Mesenteric fat pad (tissue), 1 donor: ENCODE data around the gene NXPE2. TPM values are rescaled to one million over a fixed set of nuclear protein-coding genes. Genes with fewer than 3 reads are reported as not detected.
"Not testable (repeated sequence)": the region's sequence is repeated elsewhere in the genome, so short reads cannot be mapped to it uniquely, and the experiment has no call there.

Source experiments
- DNase-seq: peaks from one replicate; pipeline ENCODE4 v3.0.0-alpha.2; 2020; ENCODE audit warnings: low spot score
- long read RNA-seq: library from polyadenylated mRNA; unstranded; transcript quantifications from one replicate; pipeline ENCODE4 v2.0.0, GENCODE V29; 2020
- total RNA-seq: library from RNA; stranded (reverse); fragmentation: NEBNext Ultra II Directional; extraction: Animal tissue kit (Norgen Biotek cat#: 25700); gene quantifications from one replicate; pipeline ENCODE4 v1.2.1, GENCODE V29; 2021
- donor health status: DM: yes; HTN: yes; CAD: no.

NXPE2 gene
- not detected for total RNA-seq
- long read RNA-seq, result 0 reads

DNA sequence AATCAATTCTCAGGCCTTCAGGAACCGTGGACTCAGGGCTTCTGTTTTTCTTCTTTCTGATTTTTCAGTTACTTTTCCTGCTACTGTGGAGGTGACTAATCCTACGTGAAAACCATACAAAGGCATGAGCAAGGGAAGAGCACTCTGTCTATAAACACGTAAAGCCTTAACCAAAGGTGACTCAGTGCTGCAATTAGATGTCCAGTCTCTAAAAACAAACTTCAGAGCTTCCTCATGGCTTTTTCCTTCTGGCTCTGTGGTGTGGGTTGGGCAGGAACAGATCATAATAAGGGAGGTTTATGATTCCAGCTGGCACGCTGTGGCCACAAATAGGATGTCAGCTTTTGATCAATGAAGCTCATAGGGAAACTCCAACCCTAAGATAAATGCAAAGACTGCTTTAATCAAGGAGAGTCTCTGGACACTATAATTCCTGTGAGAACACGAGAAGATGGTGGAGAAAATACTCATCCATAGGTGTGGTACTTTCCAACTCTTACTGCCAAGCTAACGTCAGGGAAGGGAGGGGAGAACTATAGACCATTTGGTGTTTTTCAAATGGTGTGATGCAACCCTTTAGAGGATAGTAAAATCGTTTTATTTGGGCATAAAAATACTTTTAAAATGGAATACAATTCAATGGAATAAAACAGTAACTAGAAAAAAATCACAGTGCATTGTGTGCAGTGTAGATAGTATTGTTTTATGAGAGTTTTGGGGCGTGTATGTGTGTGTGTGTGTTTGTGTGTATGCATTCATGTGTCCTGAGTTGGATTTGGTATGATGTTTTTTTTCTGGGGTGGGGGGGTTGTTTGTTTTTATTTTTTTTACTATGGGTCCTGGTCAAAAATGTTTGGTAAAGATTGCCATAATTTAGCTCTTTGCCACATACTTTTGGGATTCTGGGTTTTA, at the start of gene NXPE2:
Gene NXPE2 (plus strand): TSS at position 403 of the 912 bp plus-strand sequence. CDS start 49 bp downstream, at position 452.
- no peak for DNase-seq

DNA sequence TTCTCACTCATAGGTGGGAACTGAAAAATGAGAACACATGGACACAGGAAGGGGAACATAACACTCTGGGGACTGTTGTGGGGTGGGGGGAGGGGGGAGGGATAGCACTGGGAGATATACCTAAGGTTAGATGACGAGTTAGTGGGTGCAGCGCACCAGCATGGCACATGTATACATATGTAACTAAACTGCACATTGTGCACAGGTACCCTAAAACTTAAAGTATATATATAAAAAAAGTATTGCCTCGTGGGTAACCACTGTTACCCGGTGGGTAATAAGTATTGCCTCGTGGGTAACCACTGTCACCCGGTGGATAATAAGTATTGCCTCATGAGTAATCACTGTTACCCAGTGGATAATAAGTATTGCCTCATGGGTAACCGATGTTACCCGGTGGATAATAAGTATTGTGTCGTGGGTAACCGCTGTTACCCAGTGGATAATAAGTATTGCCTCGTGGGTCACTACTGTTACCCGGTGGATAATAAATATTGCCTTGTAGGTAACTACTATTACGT, 46.8 kb upstream of the NXPE2 start:
- not testable (repeated sequence) for DNase-seq

DNA sequence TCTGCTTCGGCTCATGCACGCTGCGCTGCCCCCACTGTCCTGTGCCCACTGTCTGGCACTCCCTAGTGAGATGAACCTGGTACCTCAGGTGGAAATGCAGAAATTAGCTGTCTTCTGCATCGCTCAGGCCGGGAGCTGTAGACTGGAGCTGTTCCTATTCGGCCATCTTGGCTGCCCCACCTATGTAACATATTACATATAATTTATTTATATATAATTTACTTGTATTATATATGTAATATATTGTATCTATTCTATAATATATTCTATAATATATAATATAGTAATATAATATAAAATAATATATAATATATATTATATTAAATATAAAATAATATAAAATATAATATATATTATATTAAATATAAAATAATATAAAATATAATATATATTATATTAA, 38.9 kb upstream of the NXPE2 start:
- DNase-seq, result not testable (repeated sequence)

DNA sequence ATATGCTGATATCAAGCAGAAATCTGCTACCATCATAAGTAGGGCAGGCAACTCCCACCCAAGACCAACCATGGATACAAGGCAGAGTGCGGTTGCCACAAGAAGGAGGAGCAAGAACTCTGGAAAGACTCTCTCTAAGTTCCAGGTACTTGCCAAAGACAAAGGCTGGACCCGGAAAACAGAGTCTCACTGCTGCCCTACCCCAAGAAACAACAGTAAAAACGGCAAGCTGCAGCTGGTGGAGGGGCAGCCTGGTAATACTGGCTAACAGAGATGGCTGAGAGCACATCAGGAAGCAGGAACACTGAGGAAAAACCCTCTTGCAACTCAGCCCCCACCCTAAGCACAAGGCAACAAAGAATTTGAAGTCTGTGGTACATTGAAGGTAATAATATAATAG, 27.7 kb upstream of the NXPE2 start:
- DNase-seq, result no peak

DNA sequence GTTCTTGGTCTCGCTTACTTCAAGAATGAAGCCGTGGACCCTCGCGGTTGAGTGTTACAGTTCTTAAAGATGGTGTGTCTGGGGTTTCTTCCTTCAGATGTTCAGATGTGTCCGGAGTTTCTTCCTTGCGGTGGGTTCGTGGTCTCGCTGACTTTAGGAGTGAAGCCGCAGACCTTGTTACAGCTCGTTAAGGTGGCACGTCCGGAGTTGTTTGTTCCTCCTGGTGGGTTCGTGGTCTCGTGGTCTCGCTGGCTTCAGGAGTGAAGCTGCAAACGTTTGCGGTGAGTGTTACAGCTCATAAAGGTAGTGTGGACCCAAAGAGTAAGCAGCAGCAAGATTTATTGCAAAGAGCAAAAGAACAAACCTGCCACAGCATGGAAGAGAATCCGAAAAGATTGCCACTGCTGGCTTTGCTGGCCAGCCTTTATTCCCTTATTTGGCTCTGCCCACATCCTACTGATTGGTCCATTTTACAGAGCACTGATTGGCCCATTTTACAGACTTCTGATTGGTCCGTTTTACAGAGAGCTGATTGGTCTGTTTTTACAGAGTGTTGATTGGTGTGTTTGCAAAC, 27.1 kb upstream of the NXPE2 start:
- DNase-seq, result no peak

DNA sequence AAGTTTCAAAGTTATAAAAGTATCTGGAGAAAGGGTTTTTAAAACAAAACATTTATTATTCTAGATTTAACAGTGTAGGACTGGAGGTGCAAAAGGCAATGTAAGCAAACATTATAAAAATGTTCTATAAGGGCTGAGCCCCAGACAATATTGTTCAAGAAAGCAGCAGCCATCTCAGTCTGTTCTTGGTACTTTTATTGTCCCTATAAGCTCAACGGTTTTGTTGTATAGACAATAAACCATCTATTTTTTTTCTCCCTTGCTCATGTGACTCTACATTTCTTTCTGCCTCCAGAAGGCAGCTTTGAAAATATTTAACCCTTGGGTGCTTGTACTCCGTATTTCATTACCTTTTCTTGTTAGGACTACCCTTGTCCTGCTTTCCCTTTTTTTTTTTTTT, 25.2 kb upstream of the NXPE2 start:
- DNase-seq, result no peak

DNA sequence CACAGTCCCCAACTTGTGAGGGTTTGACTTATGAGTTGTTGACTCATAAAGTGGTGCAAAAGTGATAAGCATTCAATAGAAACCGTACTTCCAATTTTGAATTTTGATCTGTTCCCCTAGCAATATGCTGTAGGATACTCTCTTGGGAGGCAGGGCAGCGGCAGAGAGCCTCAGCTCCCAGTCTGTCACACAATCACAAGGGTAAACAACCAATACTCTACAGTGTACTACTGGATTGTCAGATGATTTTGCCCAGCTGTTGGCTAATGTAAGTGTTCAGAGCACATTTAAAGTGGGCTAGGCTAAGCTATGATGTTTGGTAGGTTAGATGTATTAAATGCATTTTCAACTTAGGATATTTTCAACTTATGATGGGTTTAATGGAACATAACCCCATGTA, 13.7 kb upstream of the NXPE2 start:
- no peak for DNase-seq

DNA sequence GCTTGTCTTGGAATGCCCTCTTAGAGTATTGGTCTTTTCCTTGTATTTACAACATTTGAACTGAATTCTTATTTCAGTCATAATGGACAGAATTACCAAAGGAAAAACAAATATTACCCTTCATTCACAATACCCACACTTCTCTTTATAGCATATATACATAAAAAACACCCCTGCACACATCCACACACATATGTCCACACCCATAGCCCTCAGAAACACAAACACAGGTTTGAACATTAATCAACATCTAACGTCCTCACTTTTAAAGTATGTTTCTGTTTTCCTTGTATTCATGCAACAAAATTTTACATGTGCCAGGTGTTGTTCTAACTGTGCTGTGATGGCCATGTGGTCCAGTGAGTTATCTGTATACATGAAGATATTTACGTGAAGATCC, 11.6 kb upstream of the NXPE2 start:
- DNase-seq, result no peak

DNA sequence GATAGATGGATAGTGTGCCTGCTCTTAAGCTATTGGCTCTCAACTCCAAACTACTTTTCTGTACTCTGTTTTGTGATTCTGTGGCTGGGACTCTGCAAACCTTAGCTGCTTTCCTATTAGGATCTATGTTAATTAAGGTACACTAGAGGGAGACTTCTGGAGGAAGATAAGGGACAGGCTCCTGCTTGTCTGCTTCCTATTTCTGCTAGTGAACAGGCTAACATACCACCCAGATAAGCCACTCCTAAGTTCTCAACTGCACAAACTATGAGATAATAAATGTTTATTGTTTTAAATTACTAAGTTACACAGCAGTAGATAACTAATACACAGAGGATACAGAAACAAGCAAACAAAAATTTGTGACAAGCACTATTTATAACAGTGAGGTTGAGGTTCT, 10.2 kb upstream of the NXPE2 start:
- no peak for DNase-seq

DNA sequence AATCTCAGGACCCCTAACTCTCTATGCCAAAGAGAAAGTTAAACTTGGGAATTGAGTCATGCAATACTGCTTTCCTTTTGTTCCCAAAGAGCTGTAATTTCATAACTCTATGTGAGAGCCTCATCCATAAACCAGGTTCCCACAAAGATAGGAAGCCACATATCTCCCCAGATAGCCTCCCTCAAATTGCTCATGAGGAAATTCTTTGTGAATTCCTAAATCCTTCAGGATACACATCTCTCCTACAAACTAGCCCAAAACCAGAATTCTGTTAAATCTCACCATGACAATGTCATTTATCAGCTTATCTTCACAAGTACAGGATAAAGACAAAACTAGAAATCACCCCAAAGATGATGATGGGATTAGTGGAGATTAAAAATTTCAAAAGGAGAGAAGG, 4.7 kb upstream of the NXPE2 start:
- DNase-seq, result no peak

DNA sequence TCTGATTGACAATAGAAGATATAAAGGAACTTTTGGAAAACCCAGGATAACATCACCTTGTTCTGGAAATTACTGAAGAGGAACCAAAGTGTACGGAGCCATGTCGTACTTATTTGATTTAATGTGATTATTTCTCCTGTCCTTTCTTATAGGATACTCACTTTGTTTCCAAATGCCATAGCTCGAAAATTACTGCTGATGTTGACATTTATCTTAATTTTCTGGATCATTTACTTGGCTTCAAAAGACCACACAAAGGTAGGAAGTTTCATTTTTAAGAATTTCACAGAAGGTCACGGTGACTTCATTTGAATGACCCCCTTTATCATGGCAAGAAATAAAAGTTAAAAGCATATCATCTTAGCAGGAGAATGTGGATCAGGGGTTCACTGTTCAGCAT, 1.2 kb downstream of the NXPE2 start:
- DNase-seq, result no peak

DNA sequence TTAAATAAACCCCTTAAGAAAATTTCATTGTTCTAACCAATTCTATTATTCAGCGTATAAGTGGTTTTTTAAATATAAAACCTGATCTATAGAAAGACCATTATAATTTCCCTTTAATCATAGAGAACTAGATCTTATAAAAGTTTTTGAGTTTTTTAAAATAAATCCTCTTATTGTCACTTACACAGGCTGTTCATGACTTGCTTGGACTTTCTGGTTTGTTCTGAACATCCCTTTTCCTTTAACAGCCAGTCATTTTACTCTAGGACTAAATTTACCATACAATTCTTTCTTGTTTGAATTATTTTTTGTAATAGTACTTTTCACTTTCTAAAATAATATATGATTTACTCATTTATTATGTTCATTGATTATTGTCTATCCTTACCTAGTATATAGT, 4.7 kb downstream of the NXPE2 start:
- no peak for DNase-seq

DNA sequence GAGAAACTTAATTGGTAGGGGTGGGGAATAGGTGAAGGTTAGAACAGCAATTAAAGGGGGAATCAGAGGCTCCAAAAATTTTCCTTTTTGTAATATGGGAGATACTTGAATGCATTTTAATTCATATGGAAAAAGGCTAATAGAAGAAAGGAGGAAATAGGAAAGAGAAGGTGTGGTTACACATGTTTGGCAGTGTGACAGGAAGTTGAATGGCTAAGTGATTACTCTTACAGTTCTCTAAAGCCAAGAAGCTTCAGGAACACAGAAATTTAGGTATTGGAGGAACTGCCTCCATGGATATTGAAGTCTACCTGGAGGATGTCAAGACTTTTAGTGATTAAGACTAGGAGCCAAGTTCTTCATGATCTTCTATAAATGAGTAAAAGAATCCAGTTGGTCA, 6.3 kb downstream of the NXPE2 start:
- no peak for DNase-seq

DNA sequence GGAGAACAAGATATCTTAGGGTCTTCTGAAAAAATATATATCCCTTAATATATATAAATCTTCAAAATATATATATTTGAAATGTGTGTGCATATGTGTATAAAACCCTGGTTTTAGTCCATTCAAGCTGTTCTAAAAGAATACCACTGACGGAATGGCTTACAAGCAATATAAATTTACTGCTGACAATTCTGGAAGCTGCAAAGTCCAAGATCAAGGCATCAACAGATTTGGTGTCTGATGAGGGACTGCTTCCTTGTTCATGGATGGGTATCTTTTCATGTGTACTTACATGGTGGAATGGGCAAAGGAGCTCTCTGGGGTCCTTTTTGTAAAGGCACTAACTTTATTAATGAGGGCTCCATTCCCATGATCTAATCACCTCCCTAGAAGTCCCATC, 6.8 kb downstream of the NXPE2 start:
- DNase-seq, result no peak

DNA sequence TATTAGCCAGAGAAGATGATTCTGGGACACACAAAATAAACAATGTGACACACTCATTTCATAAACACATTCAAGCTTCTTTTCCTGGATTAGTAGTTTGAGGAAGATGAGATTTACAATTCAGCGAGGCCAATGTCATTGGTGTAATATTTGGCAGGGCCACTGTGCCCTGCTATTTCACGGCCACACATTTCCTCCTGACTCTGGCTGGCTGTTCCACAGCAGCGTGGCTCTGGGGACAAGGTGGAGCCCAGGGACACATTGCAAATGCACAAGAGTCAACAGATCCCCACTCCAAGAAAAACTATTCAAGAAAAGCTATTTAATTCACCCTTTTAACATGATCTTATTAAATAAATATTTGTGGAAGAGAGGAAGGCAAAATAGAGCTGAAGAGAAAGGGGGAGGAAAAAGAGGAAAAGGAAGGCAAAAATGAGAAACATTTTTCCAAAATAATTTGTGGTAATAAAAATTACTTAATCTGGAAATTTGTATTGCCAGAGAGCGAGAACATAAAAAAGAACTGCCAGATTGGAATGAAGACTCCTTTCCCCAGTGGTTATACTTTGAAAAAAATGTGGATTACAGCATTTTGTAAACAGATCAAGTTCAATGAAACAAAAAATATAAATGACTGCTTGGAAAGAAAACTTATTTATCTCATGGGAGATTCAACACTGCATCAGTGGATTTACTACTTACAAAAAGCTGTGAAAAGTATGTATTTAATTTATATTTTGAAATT, 27.1 kb downstream of the NXPE2 start:
- DNase-seq, result no peak

DNA sequence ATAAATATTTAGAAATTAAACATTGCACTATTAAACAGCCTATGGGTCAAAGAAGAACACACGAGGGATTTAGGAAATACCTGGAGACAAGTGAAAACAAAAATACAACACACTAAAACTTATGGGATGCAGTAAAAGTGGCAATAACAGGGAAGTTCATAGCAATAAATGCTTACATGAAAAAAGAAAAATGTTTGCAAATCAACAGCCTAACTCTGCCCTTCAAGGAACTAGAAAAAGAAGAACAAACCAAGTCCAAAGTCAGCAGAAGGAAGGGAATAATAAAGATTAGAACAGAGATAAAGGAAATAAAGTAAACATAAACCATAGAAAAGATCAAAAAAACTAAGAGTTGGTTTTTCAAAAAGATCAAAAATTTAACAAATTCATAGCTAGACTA, 31.6 kb downstream of the NXPE2 start:
- DNase-seq, result no peak

DNA sequence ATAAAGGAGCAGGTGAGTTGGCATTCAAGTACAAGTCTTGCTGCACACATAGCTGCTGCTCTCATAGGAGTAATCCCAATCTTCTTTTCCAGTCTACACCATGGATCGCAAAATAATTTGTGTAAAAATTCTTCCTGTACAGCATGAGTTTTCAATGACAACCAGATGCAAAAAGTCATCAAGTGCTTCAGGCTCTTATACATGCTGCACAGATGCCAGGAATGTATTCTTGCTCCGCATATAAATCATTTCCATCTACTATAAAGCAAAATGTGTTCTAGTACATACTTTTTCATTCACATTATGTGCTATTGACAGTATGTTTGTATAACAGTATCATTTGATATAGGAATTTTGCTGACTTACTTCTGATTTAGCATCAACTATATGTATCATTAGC, 35.4 kb downstream of the NXPE2 start:
- DNase-seq, result no peak

DNA sequence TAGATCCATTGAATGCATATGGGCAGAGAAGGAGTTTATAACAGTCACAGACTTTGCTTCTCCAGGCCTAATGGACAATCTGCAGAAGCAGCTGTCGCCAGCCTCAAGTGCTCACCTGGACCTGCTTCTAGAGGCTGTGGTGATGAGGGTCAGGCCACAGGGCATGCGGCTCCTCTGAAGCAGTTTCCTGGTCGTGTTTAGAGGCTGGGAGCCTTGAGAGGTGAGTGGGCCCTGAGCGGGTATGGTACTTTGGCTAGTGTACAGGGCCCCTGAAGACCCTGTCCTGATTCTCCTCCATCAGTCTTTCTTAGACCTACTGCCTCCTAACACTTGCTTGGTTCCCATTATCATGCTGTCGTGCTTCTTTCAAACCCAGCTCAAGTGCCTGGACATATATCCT, 41.2 kb downstream of the NXPE2 start:
- DNase-seq, result no peak

DNA sequence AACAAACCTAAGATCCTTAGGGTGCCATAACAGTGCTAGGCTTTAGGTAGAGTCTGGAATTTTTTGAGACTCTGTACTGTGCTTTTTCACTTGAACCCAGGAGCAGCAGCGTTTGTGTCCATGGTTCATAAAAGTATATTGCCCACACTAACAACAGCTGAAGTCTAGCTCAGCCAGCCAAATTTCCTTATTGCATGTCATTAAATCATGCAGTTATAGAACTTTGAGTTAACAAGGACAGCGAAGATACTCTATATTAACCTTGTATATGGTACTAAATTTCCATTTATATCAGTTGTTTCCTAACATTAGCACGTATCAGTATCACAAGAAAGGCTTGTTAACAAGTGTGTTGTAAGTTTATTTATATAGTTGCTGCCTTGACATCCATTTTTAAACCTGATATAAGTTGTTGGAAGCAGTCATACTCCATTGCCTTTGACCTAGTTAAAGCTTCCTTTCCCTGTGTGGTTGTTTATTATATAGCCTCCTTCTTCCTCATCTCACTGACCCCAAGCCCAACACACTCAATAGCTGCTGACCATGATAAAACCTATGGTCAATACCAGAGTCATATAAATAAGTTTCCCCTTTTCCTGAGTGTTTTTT, 46.7 kb downstream of the NXPE2 start:
- DNase-seq, result no peak

DNA sequence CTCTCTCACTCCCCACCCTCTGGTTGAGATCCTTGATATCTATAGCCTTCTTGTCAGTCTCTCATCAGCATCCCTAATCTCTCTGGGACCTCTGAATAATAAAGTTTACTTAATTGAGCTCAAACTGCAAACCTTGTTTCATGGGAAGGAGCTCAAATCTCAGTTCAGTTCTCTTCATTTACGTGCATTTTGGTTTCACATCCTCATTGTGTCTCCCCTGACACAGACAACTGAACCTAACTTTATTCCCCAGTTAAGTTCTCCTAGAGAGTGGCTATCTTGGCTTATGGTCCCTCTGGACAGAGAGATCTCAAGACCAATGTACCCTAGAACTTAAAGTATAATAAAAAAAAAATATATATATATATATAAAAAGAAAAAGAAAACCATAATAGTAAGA, 47.3 kb downstream of the NXPE2 start:
- no peak for DNase-seq

DNA sequence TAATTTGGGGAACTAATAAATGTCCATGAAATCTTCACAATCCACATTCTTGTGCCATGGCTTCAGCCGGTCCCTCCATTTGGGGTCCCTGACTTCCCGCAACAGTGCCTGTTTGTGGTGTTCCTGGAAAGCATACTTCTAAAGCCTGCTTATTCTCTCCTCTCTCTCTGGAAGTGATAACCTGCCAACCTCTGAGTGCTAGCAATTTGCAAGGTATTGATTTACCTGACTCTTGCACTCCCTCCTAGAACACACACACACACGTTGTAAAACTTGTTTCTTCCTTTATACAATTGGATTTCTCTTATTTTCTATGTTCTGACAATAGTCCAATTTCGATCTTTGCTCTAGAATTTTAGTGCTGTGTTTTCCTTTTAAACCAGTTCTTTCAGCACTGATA, 58.5 kb downstream of the NXPE2 start:
- no peak for DNase-seq

DNA sequence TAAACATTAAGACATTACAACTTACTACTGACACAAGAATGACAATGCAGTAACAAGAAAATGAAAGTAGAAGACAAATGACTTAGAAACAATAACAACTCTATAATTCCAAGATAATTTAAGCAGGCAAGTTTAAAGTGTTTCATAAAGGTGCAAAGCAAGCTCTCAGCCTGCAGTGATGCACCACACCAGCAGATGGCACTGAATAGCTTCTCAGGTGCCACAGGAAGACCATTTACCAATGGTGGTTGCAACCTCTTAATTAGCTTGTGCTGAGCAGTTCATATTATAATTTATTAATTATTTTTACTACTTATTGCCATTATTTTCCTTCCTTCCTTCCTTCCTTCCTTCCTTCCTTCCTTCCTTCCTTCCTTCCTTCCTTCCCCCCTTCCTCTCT, 60.6 kb downstream of the NXPE2 start:
- DNase-seq, result no peak
